C4-2B (cell line): ENCODE measurements around the gene DGKH.
"Not testable (repeated sequence)": the region's sequence is repeated elsewhere in the genome, so short reads cannot be mapped to it uniquely, and the experiment has no call there.

Experiments
- H3K27ac ChIP-seq: fragments of 450-650 bp; 2 replicates; pipeline ENCODE4 v1.5.1; 2017
- CTCF ChIP-seq: fragments of 450-650 bp; conservative IDR thresholded peaks from 2 replicates; pipeline ENCODE4 v1.5.1; 2017; ENCODE audit warnings: mild to moderate bottlenecking
- ZFX ChIP-seq: fragments of 450-650 bp; IDR thresholded peaks from 2 replicates; pipeline ENCODE4 v1.6.1; 2017

DGKH gene

GRCh38 chr13:42136518-42136917 is 88.1 kb downstream of the DGKH start:
- TF ChIP-seq ZFX, result no peak
- no peak for TF ChIP-seq CTCF
- H3K27ac ChIP-seq, result no peak overlapping the region

GRCh38 chr13:42137856-42138537 is 89.5 kb downstream of the DGKH start:
- H3K27ac ChIP-seq, result no peak overlapping the region
- no peak for TF ChIP-seq CTCF
- TF ChIP-seq ZFX, result no peak

- no peak overlapping the region for H3K27ac ChIP-seq
- TF ChIP-seq ZFX, result no peak
- no peak for TF ChIP-seq CTCF
These were observed 92.0 kb downstream of the DGKH start for GRCh38 chr13:42140494-42140893.

- H3K27ac ChIP-seq, result not testable (repeated sequence)
These were observed 92.6 kb downstream of the DGKH start for GRCh38 chr13:42141052-42141451.

- no peak overlapping the region for H3K27ac ChIP-seq
- TF ChIP-seq ZFX (no peak), CTCF (no peak)
These were observed 97.9 kb downstream of the DGKH start for GRCh38 chr13:42146359-42146758.

GRCh38 chr13:42148538-42148937 is 100.1 kb downstream of the DGKH start:
- H3K27ac ChIP-seq, result no peak overlapping the region
- TF ChIP-seq CTCF, result no peak
- TF ChIP-seq ZFX, result no peak

- no peak overlapping the region for H3K27ac ChIP-seq
- TF ChIP-seq ZFX (no peak), CTCF (no peak)
These were observed 100.7 kb downstream of the DGKH start for GRCh38 chr13:42149136-42149535.

GRCh38 chr13:42151781-42152180 is 103.3 kb downstream of the DGKH start:
- TF ChIP-seq CTCF (no peak), ZFX (no peak)
- no peak overlapping the region for H3K27ac ChIP-seq
